HepG2 (cell line): ENCODE measurements around the gene PRKG1. TPM values are rescaled to one million over a fixed set of nuclear protein-coding genes. Genes with fewer than 3 reads are reported as not detected.

Experiments used
- CBX1 ChIP-seq: IDR thresholded peaks from one replicate; pipeline ENCODE4 v1.6.1; 2016; ENCODE audit warnings: antibody characterized with exemption, low read depth
- CREM ChIP-seq, 2 experiments: sonication (generic) in 1 of 2; formaldehyde crosslinking in 1 of 2; IDR thresholded peaks; 2 replicates each; pipeline versions ENCODE4 v1.4.0 to v1.6.1; 2016 to 2020; ENCODE audit warnings: antibody characterized with exemption in 1 of 2, mild to moderate bottlenecking in 1 of 2, missing genetic modification reagents in 1 of 2
- ELF1 ChIP-seq: sonication (generic); formaldehyde crosslinking; IDR thresholded peaks from 2 replicates; pipeline ENCODE4 v1.4.0; 2020; ENCODE audit warnings: missing genetic modification reagents
- NFE2 ChIP-seq: sonication (generic); formaldehyde crosslinking; IDR thresholded peaks from 2 replicates; pipeline ENCODE4 v1.4.0; 2020; ENCODE audit warnings: missing genetic modification reagents
- NONO ChIP-seq, 2 experiments: fragments of 450-650 bp in 1 of 2; sonication (generic) in 1 of 2; formaldehyde crosslinking in 1 of 2; IDR thresholded peaks in 1 of 2; conservative IDR thresholded peaks in 1 of 2; 2 replicates each; pipeline versions ENCODE4 v1.6.1 to v1.8.0; 2017 to 2022; ENCODE audit warnings: mild to moderate bottlenecking in 1 of 2, missing genetic modification reagents in 1 of 2, moderate library complexity in 1 of 2
- PHF20 ChIP-seq: sonication (generic); formaldehyde crosslinking; IDR thresholded peaks from 2 replicates; pipeline ENCODE4 v1.5.0; 2020; ENCODE audit warnings: mild to moderate bottlenecking, missing genetic modification reagents
- RBAK ChIP-seq: sonication (generic); formaldehyde crosslinking; IDR thresholded peaks from 2 replicates; pipeline ENCODE4 v1.5.1; 2020; ENCODE audit warnings: mild to moderate bottlenecking, missing genetic modification reagents
- REL ChIP-seq: sonication (generic); formaldehyde crosslinking; conservative IDR thresholded peaks from 2 replicates; pipeline ENCODE4 v1.8.0; 2022; ENCODE audit warnings: mild to moderate bottlenecking, missing genetic modification reagents, moderate library complexity
- SNAI1 ChIP-seq: sonication (generic); formaldehyde crosslinking; IDR thresholded peaks from 2 replicates; pipeline ENCODE4 v1.5.0; 2020; ENCODE audit warnings: mild to moderate bottlenecking, missing genetic modification reagents, borderline replicate concordance
- YY1 ChIP-seq: IDR thresholded peaks from 2 replicates; pipeline ENCODE4 v1.6.1; 2011; ENCODE audit warnings: low read length, low read depth, moderate library complexity, mild to moderate bottlenecking; ENCODE audit not compliant: insufficient read depth, insufficient replicate concordance
- ZNF619 ChIP-seq: sonication (generic); formaldehyde crosslinking; IDR thresholded peaks from 2 replicates; pipeline ENCODE4 v1.4.0; 2020; ENCODE audit warnings: mild to moderate bottlenecking, missing genetic modification reagents
- polyA plus RNA-seq, 8 experiments: library from polyadenylated mRNA; depleted of rRNA in 3 of 8; stranded (reverse) in 7 of 8; unstranded in 1 of 8; fragments of >200 nt; fragmentation: Illumina TruSeq in 4 of 8; extraction: Trizol in 4 of 8; gene quantifications; 2 replicates each; pipeline versions ENCODE4 v1.2.1 to v1.2.3, GENCODE V29; 2011 to 2016; ENCODE audit warnings: low read depth in 4 of 8, missing spikeins in 1 of 8, mixed read lengths in 1 of 8; ENCODE audit not compliant: insufficient read depth in 1 of 8
- total RNA-seq, 5 experiments: library from RNA; depleted of rRNA; stranded (reverse); fragments of >200 nt; fragmentation: Illumina TruSeq; extraction: Trizol; gene quantifications; 2 replicates each; pipeline ENCODE4 v1.2.3, GENCODE V29; 2016; ENCODE audit warnings: low read depth in 1 of 5
- TF ChIP-seq, protein P1 (sequence below): sonication (generic); formaldehyde crosslinking; IDR thresholded peaks from one replicate; pipeline ENCODE4 v1.5.1; 2020; ENCODE audit warnings: mild to moderate bottlenecking, missing genetic modification reagents; ENCODE audit errors: not compliant biosample characterization
- TF ChIP-seq, protein P2 (sequence below): fragments of 450-650 bp; IDR thresholded peaks from 2 replicates; pipeline ENCODE4 v1.6.1; 2017; ENCODE audit warnings: mild to moderate bottlenecking
- TF ChIP-seq, protein P3 (sequence below): sonication (generic); formaldehyde crosslinking; IDR thresholded peaks from 2 replicates; pipeline ENCODE4 v1.4.0; 2020; ENCODE audit warnings: missing genetic modification reagents

PRKG1 gene
- total and polyA plus RNA-seq, 2 of the 13 experiments (the other 11 are each of a cell fraction or from before 2014, with no cell fraction given) = 0.01 TPM; not detected in 1

DNA sequence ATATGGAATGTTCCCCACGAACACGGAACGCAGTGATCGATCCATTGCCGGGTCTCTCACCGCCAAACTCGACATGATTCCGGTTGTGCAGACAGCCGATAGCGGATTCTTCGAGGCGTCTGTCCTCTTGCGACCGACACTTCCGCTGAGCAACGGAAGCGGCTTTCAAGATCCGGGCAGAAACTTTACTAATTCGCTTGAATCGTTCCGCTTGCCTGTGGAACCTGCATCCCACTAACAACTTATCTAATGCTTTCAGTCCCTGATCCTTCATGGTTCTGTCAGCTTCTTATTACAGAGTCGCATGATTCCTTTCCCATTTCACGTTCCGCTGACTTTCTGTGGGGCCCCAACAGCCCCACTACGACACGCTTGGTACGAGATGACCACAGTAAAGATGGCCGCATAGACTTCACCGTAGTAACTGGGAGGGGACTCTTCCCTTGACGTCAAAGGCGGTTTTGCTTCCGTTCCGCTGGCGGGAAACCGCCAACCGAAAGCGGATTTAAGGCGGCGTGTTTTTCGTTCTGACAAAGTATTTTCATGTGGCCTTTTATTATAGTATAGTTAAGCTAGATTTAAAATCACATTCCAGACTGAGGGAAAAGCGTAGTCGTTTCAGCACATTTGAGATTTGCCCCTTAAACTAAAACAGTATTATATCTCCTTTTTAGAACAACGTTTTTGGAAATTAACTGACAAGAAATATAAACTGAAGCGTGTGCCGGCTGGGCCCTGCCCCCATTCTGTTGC is 625.4 kb downstream of the PRKG1 start, which contains the start of gene CSTF2T (continued):
- TF ChIP-seq, protein P1, sequence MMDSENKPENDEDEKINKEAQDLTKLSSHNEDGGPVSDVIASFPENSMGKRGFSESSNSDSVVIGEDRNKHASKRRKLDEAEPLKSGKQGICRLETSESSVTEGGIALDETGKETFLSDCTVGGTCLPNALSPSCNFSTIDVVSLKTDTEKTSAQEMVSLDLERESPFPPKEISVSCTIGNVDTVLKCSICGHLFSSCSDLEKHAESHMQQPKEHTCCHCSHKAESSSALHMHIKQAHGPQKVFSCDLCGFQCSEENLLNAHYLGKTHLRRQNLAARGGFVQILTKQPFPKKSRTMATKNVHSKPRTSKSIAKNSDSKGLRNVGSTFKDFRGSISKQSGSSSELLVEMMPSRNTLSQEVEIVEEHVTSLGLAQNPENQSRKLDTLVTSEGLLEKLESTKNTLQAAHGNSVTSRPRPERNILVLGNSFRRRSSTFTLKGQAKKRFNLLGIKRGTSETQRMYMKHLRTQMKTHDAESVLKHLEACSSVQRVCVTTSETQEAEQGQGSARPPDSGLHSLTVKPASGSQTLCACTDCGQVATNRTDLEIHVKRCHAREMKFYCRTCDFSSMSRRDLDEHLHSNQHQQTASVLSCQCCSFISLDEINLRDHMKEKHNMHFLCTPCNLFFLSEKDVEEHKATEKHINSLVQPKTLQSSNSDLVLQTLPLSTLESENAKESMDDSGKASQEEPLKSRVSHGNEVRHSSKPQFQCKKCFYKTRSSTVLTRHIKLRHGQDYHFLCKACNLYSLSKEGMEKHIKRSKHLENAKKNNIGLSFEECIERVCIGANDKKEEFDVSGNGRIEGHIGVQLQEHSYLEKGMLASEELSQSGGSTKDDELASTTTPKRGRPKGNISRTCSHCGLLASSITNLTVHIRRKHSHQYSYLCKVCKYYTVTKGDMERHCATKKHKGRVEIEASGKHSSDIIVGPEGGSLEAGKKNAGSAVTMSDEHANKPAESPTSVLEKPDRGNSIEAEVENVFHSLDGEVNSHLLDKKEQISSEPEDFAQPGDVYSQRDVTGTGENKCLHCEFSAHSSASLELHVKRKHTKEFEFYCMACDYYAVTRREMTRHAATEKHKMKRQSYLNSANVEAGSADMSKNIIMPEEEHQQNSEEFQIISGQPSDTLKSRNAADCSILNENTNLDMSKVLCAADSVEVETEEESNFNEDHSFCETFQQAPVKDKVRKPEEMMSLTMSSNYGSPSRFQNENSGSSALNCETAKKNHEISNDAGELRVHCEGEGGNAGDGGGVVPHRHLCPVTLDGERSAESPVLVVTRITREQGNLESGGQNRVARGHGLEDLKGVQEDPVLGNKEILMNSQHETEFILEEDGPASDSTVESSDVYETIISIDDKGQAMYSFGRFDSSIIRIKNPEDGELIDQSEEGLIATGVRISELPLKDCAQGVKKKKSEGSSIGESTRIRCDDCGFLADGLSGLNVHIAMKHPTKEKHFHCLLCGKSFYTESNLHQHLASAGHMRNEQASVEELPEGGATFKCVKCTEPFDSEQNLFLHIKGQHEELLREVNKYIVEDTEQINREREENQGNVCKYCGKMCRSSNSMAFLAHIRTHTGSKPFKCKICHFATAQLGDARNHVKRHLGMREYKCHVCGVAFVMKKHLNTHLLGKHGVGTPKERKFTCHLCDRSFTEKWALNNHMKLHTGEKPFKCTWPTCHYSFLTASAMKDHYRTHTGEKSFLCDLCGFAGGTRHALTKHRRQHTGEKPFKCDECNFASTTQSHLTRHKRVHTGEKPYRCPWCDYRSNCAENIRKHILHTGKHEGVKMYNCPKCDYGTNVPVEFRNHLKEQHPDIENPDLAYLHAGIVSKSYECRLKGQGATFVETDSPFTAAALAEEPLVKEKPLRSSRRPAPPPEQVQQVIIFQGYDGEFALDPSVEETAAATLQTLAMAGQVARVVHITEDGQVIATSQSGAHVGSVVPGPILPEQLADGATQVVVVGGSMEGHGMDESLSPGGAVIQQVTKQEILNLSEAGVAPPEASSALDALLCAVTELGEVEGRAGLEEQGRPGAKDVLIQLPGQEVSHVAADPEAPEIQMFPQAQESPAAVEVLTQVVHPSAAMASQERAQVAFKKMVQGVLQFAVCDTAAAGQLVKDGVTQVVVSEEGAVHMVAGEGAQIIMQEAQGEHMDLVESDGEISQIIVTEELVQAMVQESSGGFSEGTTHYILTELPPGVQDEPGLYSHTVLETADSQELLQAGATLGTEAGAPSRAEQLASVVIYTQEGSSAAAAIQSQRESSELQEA = no peak
- TF ChIP-seq CBX1 (peak; percentile 36), PHF20 (CRISPR knock-in tag) (peak; percentile 82), NFE2 (no peak), YY1 (peak; percentile 94), ZNF619 (CRISPR knock-in tag) (no peak), RBAK (CRISPR knock-in tag) (no peak), NONO (IDR thresholded peaks at IDR 0.05) (no peak), NONO (CRISPR knock-in tag; conservative IDR thresholded peaks at IDR 0.05) (0 out of 2 replicates have a peak, but pooled peaks have one; percentile 26), REL (no peak), ELF1 (peak; percentile 33; the same call in 1 of the 2 replicates), CREM (IDR thresholded peaks at IDR 0.05) (peak; percentile 91), CREM (CRISPR knock-in tag; IDR thresholded peaks at IDR 0.05) (no peak), SNAI1 (CRISPR knock-in tag) (no peak)
- TF ChIP-seq, protein P2, sequence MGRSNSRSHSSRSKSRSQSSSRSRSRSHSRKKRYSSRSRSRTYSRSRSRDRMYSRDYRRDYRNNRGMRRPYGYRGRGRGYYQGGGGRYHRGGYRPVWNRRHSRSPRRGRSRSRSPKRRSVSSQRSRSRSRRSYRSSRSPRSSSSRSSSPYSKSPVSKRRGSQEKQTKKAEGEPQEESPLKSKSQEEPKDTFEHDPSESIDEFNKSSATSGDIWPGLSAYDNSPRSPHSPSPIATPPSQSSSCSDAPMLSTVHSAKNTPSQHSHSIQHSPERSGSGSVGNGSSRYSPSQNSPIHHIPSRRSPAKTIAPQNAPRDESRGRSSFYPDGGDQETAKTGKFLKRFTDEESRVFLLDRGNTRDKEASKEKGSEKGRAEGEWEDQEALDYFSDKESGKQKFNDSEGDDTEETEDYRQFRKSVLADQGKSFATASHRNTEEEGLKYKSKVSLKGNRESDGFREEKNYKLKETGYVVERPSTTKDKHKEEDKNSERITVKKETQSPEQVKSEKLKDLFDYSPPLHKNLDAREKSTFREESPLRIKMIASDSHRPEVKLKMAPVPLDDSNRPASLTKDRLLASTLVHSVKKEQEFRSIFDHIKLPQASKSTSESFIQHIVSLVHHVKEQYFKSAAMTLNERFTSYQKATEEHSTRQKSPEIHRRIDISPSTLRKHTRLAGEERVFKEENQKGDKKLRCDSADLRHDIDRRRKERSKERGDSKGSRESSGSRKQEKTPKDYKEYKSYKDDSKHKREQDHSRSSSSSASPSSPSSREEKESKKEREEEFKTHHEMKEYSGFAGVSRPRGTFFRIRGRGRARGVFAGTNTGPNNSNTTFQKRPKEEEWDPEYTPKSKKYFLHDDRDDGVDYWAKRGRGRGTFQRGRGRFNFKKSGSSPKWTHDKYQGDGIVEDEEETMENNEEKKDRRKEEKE = no peak
- TF ChIP-seq, protein P3, sequence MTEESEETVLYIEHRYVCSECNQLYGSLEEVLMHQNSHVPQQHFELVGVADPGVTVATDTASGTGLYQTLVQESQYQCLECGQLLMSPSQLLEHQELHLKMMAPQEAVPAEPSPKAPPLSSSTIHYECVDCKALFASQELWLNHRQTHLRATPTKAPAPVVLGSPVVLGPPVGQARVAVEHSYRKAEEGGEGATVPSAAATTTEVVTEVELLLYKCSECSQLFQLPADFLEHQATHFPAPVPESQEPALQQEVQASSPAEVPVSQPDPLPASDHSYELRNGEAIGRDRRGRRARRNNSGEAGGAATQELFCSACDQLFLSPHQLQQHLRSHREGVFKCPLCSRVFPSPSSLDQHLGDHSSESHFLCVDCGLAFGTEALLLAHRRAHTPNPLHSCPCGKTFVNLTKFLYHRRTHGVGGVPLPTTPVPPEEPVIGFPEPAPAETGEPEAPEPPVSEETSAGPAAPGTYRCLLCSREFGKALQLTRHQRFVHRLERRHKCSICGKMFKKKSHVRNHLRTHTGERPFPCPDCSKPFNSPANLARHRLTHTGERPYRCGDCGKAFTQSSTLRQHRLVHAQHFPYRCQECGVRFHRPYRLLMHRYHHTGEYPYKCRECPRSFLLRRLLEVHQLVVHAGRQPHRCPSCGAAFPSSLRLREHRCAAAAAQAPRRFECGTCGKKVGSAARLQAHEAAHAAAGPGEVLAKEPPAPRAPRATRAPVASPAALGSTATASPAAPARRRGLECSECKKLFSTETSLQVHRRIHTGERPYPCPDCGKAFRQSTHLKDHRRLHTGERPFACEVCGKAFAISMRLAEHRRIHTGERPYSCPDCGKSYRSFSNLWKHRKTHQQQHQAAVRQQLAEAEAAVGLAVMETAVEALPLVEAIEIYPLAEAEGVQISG = peak; percentile 77
